Peyer's patch (tissue), 4 donors: ENCODE data around the gene IL17REL.

Experiments used
- POLR2A ChIP-seq, 2 donors: fragments of 450-650 bp; IDR thresholded peaks; one replicate each; pipeline ENCODE4 v1.5.1; 2017; ENCODE audit warnings: antibody characterized with exemption in 2 of 2, mild to moderate bottlenecking in 2 of 2, moderate library complexity in 2 of 2
- TF ChIP-seq, protein P1 (sequence below), 6 experiments: fragments of 450-650 bp in 4 of 6; fragments of 200-600 bp in 2 of 6; sonication (generic) in 1 of 6; IDR thresholded peaks; one replicate each; pipeline ENCODE4 v1.5.1; 2017 to 2019; ENCODE audit warnings: antibody characterized with exemption in 6 of 6, mild to moderate bottlenecking in 3 of 6, moderate library complexity in 1 of 6

- TF ChIP-seq, protein P1, sequence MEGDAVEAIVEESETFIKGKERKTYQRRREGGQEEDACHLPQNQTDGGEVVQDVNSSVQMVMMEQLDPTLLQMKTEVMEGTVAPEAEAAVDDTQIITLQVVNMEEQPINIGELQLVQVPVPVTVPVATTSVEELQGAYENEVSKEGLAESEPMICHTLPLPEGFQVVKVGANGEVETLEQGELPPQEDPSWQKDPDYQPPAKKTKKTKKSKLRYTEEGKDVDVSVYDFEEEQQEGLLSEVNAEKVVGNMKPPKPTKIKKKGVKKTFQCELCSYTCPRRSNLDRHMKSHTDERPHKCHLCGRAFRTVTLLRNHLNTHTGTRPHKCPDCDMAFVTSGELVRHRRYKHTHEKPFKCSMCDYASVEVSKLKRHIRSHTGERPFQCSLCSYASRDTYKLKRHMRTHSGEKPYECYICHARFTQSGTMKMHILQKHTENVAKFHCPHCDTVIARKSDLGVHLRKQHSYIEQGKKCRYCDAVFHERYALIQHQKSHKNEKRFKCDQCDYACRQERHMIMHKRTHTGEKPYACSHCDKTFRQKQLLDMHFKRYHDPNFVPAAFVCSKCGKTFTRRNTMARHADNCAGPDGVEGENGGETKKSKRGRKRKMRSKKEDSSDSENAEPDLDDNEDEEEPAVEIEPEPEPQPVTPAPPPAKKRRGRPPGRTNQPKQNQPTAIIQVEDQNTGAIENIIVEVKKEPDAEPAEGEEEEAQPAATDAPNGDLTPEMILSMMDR (IDR thresholded peaks at IDR 0.05) = no peak
- TF ChIP-seq POLR2A (IDR thresholded peaks at IDR 0.05) = no peak
Observed at GRCh38 chr22:50058906-50059880, 46.6 kb upstream of the IL17REL start.
